HEK293 (cell line): ENCODE measurements around the gene HMCN2.
A peak's percentile ranks its signal among the peaks of the same experiment; 100 is the strongest.

Experiments
- CTCF ChIA-PET: fragments of 350-600 bp; formaldehyde crosslinking; extraction: SDS; loops from one replicate; lab custom pipeline; 2021; ENCODE audit warnings: antibody characterized with exemption; lab: Yijun Ruan, JAX
- POLR2A ChIA-PET: fragments of 300-600 bp; formaldehyde crosslinking; extraction: SDS; loops from one replicate; lab custom pipeline; 2020; ENCODE audit warnings: antibody characterized with exemption, inconsistent platforms; lab: Yijun Ruan, JAX
- H3K27ac ChIP-seq: fragments of 200-500 bp; sonication (Bioruptor generic); 2 replicates; pipeline ENCODE4 v1.5.1; 2014; ENCODE audit warnings: low read depth, low read length, control low read depth, inconsistent platforms; ENCODE audit errors: extremely low read depth
- H3K36me3 ChIP-seq, 2 experiments: fragments of 200-500 bp in 1 of 2; sonication (Bioruptor generic) in 1 of 2; 1 replicate in 1 of 2; 2 replicates in 1 of 2; pipeline ENCODE4 v1.5.1; 2014 to 2017; ENCODE audit warnings: inconsistent platforms in 2 of 2, low read length in 2 of 2; ENCODE audit not compliant: control insufficient read depth in 2 of 2, insufficient read depth in 1 of 2
- H3K4me1 ChIP-seq: fragments of 200-500 bp; sonication (Bioruptor generic); 2 replicates; pipeline ENCODE4 v1.5.1; 2014; ENCODE audit warnings: mild to moderate bottlenecking, low read length, inconsistent platforms; ENCODE audit not compliant: control insufficient read depth, insufficient read depth
- H3K4me3 ChIP-seq: 2 replicates; pipeline ENCODE4 v1.5.1; 2011; ENCODE audit warnings: low read depth, mild to moderate bottlenecking, control low read depth, low read length, moderate library complexity
- H3K9me3 ChIP-seq: fragments of 200-500 bp; sonication (Bioruptor generic); 2 replicates; pipeline ENCODE4 v1.5.1; 2014; ENCODE audit warnings: low read depth, low read length, inconsistent platforms; ENCODE audit not compliant: control insufficient read depth, insufficient read depth
- EGR2 ChIP-seq: fragments of 450-650 bp; formaldehyde crosslinking; IDR thresholded peaks from 2 replicates; pipeline ENCODE4 v1.5.1; 2016; ENCODE audit warnings: low read depth, missing biosample characterization, missing genetic modification characterization
- HOXC10 ChIP-seq: sonication (generic); formaldehyde crosslinking; IDR thresholded peaks from 2 replicates; pipeline ENCODE4 v1.8.1; 2023; ENCODE audit warnings: mild to moderate bottlenecking, missing genetic modification reagents
- INSM2 ChIP-seq: fragments of 450-650 bp; formaldehyde crosslinking; IDR thresholded peaks from 2 replicates; pipeline ENCODE4 v1.5.1; 2016; ENCODE audit warnings: missing biosample characterization, missing genetic modification characterization
- KLF1 ChIP-seq: fragments of 450-650 bp; formaldehyde crosslinking; IDR thresholded peaks from 2 replicates; pipeline ENCODE4 v1.5.1; 2016; ENCODE audit warnings: missing biosample characterization, missing genetic modification characterization
- ZFHX2 ChIP-seq: fragments of 450-650 bp; formaldehyde crosslinking; conservative IDR thresholded peaks from 2 replicates; pipeline ENCODE4 v1.5.1; 2016; ENCODE audit warnings: missing biosample characterization, missing genetic modification characterization
- ZNF138 ChIP-seq: fragments of 450-650 bp; formaldehyde crosslinking; IDR thresholded peaks from 2 replicates; pipeline ENCODE4 v1.5.1; 2016; ENCODE audit warnings: missing biosample characterization, missing genetic modification characterization, borderline replicate concordance
- ZNF184 ChIP-seq: fragments of 450-650 bp; IDR thresholded peaks from 2 replicates; pipeline ENCODE4 v1.5.1; 2018; ENCODE audit warnings: missing biosample characterization, mild to moderate bottlenecking, missing genetic modification characterization
- ZNF211 ChIP-seq: fragments of 450-650 bp; formaldehyde crosslinking; IDR thresholded peaks from 2 replicates; pipeline ENCODE4 v1.5.1; 2016; ENCODE audit warnings: low read depth, missing biosample characterization, missing genetic modification characterization
- ZNF26 ChIP-seq: fragments of 450-650 bp; formaldehyde crosslinking; IDR thresholded peaks from 2 replicates; pipeline ENCODE4 v1.5.1; 2016; ENCODE audit warnings: missing biosample characterization, missing genetic modification characterization
- ZNF350 ChIP-seq: fragments of 450-650 bp; formaldehyde crosslinking; IDR thresholded peaks from 2 replicates; pipeline ENCODE4 v1.5.0; 2017; ENCODE audit warnings: missing biosample characterization, mild to moderate bottlenecking, missing genetic modification characterization
- ZNF362 ChIP-seq: fragments of 450-650 bp; formaldehyde crosslinking; IDR thresholded peaks from 2 replicates; pipeline ENCODE4 v1.5.1; 2016; ENCODE audit warnings: missing biosample characterization, missing genetic modification characterization
- ZNF560 ChIP-seq: fragments of 450-650 bp; formaldehyde crosslinking; IDR thresholded peaks from 2 replicates; pipeline ENCODE4 v1.5.1; 2017; ENCODE audit warnings: missing biosample characterization, missing genetic modification characterization, borderline replicate concordance
- ZNF626 ChIP-seq: fragments of 450-650 bp; sonication (Bioruptor Pico); formaldehyde crosslinking; IDR thresholded peaks from 2 replicates; pipeline ENCODE4 v1.5.1; 2018; ENCODE audit warnings: missing biosample characterization, missing genetic modification characterization, inconsistent platforms
- ZNF639 ChIP-seq: fragments of 450-650 bp; formaldehyde crosslinking; IDR thresholded peaks from 2 replicates; pipeline ENCODE4 v1.5.1; 2016; ENCODE audit warnings: missing biosample characterization, missing genetic modification characterization
- ZNF658 ChIP-seq: fragments of 450-650 bp; formaldehyde crosslinking; IDR thresholded peaks from 2 replicates; pipeline ENCODE4; 2016; ENCODE audit warnings: missing biosample characterization, missing genetic modification characterization
- ZNF792 ChIP-seq: fragments of 450-650 bp; formaldehyde crosslinking; IDR thresholded peaks from 2 replicates; pipeline ENCODE4 v1.5.1; 2016; ENCODE audit warnings: missing biosample characterization, missing genetic modification characterization
- TF ChIP-seq, protein P1 (sequence below): fragments of 450-650 bp; formaldehyde crosslinking; IDR thresholded peaks from 2 replicates; pipeline ENCODE4 v1.5.1; 2017; ENCODE audit warnings: missing biosample characterization, mild to moderate bottlenecking, missing genetic modification characterization, moderate library complexity
- TF ChIP-seq, protein P2 (sequence below): fragments of 450-650 bp; formaldehyde crosslinking; IDR thresholded peaks from 2 replicates; pipeline ENCODE4 v1.5.1; 2016; ENCODE audit warnings: missing biosample characterization, missing genetic modification characterization
- TF ChIP-seq, protein P3 (sequence below): fragments of 450-650 bp; formaldehyde crosslinking; IDR thresholded peaks from 2 replicates; pipeline ENCODE4 v1.5.1; 2016; ENCODE audit warnings: missing biosample characterization, missing genetic modification characterization

Gene HMCN2

DNA sequence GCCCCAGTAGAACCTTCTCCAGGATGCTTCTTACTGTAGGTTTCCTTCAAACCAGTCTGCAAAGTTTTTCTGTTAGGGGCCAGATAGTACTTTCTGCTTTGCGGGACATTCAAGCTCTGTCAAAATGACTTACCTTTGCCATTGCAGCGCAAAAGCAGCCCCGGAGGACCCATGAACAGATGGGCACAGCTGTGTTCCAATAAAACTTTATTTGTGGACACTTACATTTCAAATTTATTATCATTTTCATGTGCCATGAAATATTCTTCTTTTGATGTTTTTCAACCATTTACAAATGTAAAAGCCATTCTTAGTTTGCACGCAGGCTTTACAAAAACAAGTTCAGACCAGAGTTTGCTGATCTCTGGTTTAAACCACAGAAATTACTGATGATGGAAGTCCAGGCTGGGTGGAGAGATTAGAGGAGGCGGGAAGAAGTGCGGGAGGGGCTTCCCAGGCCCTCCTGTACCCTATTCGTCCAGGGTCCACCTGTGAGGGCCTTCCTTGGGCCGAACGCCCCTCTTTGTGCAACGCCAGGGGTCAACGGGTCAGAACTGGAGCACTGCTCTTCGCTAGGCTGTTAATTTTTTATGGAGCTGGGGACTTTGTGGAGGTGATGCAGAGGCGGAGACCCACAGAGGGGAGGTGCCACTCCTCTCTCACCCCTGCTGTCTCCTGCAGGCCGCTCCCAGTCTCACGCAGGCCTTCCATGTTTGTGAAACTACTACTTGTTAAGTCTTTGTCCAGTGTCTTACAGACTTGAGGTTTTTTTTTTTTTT, 171.6 kb downstream of the HMCN2 start:
- CTCF ChIA-PET: interaction anchor here (0.7 to 1.0 kb wide), 2 partner anchors 10 to 23 kb away, joined by 3 to 5 read pairs; no protein-coding TSS in a partner anchor
- Histone ChIP-seq H3K36me3 (no peaks in the 10 kb centered on the region), H3K4me3 (no peak overlapping the region), H3K27ac (no peak overlapping the region), H3K9me3 (no peaks in the 10 kb centered on the region), H3K4me1 (no peaks in the 10 kb centered on the region)
- TF ChIP-seq, protein P1, sequence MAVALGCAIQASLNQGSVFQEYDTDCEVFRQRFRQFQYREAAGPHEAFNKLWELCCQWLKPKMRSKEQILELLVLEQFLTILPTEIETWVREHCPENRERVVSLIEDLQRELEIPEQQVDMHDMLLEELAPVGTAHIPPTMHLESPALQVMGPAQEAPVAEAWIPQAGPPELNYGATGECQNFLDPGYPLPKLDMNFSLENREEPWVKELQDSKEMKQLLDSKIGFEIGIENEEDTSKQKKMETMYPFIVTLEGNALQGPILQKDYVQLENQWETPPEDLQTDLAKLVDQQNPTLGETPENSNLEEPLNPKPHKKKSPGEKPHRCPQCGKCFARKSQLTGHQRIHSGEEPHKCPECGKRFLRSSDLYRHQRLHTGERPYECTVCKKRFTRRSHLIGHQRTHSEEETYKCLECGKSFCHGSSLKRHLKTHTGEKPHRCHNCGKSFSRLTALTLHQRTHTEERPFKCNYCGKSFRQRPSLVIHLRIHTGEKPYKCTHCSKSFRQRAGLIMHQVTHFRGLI: no peak
- no peak for TF ChIP-seq ZNF639 (tag by site-specific recombination)
- TF ChIP-seq ZNF560: no peak
- peak; percentile 57 for TF ChIP-seq ZFHX2 (tag by site-specific recombination)
- TF ChIP-seq ZNF350 (tag by site-specific recombination): no peak
- no peak for TF ChIP-seq ZNF26
- TF ChIP-seq, protein P2, sequence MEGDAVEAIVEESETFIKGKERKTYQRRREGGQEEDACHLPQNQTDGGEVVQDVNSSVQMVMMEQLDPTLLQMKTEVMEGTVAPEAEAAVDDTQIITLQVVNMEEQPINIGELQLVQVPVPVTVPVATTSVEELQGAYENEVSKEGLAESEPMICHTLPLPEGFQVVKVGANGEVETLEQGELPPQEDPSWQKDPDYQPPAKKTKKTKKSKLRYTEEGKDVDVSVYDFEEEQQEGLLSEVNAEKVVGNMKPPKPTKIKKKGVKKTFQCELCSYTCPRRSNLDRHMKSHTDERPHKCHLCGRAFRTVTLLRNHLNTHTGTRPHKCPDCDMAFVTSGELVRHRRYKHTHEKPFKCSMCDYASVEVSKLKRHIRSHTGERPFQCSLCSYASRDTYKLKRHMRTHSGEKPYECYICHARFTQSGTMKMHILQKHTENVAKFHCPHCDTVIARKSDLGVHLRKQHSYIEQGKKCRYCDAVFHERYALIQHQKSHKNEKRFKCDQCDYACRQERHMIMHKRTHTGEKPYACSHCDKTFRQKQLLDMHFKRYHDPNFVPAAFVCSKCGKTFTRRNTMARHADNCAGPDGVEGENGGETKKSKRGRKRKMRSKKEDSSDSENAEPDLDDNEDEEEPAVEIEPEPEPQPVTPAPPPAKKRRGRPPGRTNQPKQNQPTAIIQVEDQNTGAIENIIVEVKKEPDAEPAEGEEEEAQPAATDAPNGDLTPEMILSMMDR: no peak
- TF ChIP-seq ZNF184 (tag by site-specific recombination): no peak
- TF ChIP-seq KLF1 (tag by site-specific recombination): 0 out of 2 replicates have a peak, but pooled peaks have one; percentile 15
- no peak for TF ChIP-seq ZNF658
- TF ChIP-seq EGR2 (tag by site-specific recombination): peak; percentile 13; the same call in 1 of the 2 replicates
- TF ChIP-seq ZNF626: no peak
- TF ChIP-seq, protein P3, sequence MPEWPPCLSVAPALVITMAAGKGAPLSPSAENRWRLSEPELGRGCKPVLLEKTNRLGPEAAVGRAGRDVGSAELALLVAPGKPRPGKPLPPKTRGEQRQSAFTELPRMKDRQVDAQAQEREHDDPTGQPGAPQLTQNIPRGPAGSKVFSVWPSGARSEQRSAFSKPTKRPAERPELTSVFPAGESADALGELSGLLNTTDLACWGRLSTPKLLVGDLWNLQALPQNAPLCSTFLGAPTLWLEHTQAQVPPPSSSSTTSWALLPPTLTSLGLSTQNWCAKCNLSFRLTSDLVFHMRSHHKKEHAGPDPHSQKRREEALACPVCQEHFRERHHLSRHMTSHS (tag by site-specific recombination): no peak
- no peak for TF ChIP-seq HOXC10 (CRISPR knock-in tag)
- TF ChIP-seq ZNF138: no peak
- TF ChIP-seq ZNF792 (tag by site-specific recombination): no peak
- no peak for TF ChIP-seq INSM2
- peak; percentile 49; the same call in 1 of the 2 replicates for TF ChIP-seq ZNF362
- TF ChIP-seq ZNF211 (tag by site-specific recombination): no peak
- POLR2A ChIA-PET: no interaction called here
